Esophagus muscularis mucosa (tissue), 3 donors: ENCODE data around the gene CDC37.

Experiments
- EP300 ChIP-seq: sonication (generic); formaldehyde crosslinking; IDR thresholded peaks from one replicate; pipeline ENCODE4 v1.6.1; 2017; ENCODE audit warnings: antibody characterized with exemption
- POLR2AphosphoS5 ChIP-seq, 2 donors: sonication (generic); formaldehyde crosslinking; IDR thresholded peaks; one replicate each; pipeline ENCODE4 v1.6.1; 2017; ENCODE audit warnings: antibody characterized with exemption in 2 of 2

DNA sequence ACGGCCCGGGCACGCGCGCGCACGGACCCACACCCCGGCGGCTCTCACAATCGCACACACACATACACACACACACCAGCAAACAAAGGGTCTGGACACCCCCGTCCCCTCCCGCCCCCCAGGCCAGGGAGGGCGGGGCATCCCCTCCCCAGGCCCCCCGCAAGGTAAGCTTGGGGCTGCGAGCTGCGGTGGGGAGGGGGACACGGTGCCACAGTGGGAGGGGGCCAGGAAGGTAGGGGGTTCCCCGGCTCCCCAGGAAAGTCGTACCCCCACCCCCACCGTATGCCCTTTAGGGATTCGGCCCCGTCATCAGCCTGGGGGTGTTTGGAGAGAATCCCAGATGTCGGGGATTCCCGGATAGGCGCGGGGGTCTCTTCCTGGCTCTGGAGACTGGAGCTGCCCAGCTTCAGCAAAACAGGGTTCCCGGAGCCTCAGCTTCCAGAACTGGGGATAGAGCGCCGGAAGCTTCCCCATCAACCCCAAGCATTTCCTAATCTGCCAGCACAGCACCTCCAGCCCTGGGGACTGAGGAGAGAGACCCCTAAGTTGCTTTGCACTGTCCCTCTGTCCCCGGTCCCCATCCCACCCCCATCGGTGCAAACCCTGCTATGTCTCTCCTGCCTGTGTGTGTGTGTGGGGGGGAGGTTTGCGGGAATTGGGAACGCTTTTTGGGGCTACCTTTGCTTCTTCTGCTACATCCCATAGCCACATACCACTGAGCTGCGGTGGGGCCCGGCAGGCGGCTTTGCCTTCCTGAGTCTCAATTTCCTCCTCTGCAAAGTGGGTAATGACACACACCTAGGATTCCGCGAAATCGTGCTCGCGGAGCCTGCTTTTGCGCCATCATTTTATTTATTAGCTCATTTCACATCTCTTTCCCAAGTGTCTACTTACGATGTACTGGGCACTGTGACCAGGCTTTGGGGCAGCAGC is 1.8 kb upstream of the CDC37 start:
- no peak for TF ChIP-seq POLR2AphosphoS5 (IDR thresholded peaks at IDR 0.05)
- TF ChIP-seq EP300: no peak
